Jurkat, Clone E6-1 (cell line): ENCODE results near the gene NTM.

Experiments used
- DNase-seq: peaks from one replicate; pipeline ENCODE4 v3.0.0-alpha.2; 2011; ENCODE audit warnings: low read depth, low spot score
- H3K4me3 ChIP-seq: 2 replicates; pipeline ENCODE4 v1.5.1; 2011; ENCODE audit warnings: mild to moderate bottlenecking, low read length, control low read depth, moderate library complexity

The NTM gene

GRCh38 chr11:131762346-131763110 is 392.1 kb downstream of the NTM start:
- DNase-seq: no peak
- no peak overlapping the region for H3K4me3 ChIP-seq

- DNase-seq: no peak
- H3K4me3 ChIP-seq: no peak overlapping the region
These were observed 392.9 kb downstream of the NTM start for GRCh38 chr11:131763193-131763890.

- no peak for DNase-seq
- H3K4me3 ChIP-seq: no peak overlapping the region
These were observed 393.7 kb downstream of the NTM start for GRCh38 chr11:131764126-131764525.

GRCh38 chr11:131764649-131765048 is 394.2 kb downstream of the NTM start:
- no peak for DNase-seq
- H3K4me3 ChIP-seq: no peak overlapping the region

GRCh38 chr11:131766637-131767036 is 396.2 kb downstream of the NTM start:
- no peak overlapping the region for H3K4me3 ChIP-seq
- DNase-seq: no peak

GRCh38 chr11:131767421-131767820 is 397.0 kb downstream of the NTM start:
- no peak overlapping the region for H3K4me3 ChIP-seq
- DNase-seq: no peak

GRCh38 chr11:131770801-131771200 is 400.4 kb downstream of the NTM start:
- no peak for DNase-seq
- no peak overlapping the region for H3K4me3 ChIP-seq

- no peak for DNase-seq
- H3K4me3 ChIP-seq: no peak overlapping the region
These were observed 401.1 kb downstream of the NTM start for GRCh38 chr11:131771471-131771870.

GRCh38 chr11:131773626-131774025 is 403.2 kb downstream of the NTM start:
- H3K4me3 ChIP-seq: no peak overlapping the region
- no peak for DNase-seq

GRCh38 chr11:131776211-131776610 is 405.8 kb downstream of the NTM start:
- DNase-seq: no peak
- no peak overlapping the region for H3K4me3 ChIP-seq

GRCh38 chr11:131785801-131786200 is 415.4 kb downstream of the NTM start:
- no peak for DNase-seq
- no peak overlapping the region for H3K4me3 ChIP-seq

- DNase-seq: no peak
- no peak overlapping the region for H3K4me3 ChIP-seq
These were observed 416.7 kb downstream of the NTM start for GRCh38 chr11:131787119-131787518.

- DNase-seq: no peak
These were observed 420.2 kb downstream of the NTM start for GRCh38 chr11:131790586-131790985.

GRCh38 chr11:131792243-131792642 is 421.8 kb downstream of the NTM start:
- no peak overlapping the region for H3K4me3 ChIP-seq
- no peak for DNase-seq

More at GRCh38 chr11:131790586-131790985, 420.2 kb downstream of the NTM start:
- H3K4me3 ChIP-seq: no peak overlapping the region

GRCh38 chr11:131796089-131796488 is 425.7 kb downstream of the NTM start:
- no peak overlapping the region for H3K4me3 ChIP-seq
- no peak for DNase-seq

- no peak for DNase-seq
These were observed 426.1 kb downstream of the NTM start for GRCh38 chr11:131796541-131796940.

GRCh38 chr11:131800452-131800851 is 430.0 kb downstream of the NTM start:
- DNase-seq: no peak
- H3K4me3 ChIP-seq: no peak overlapping the region

More at GRCh38 chr11:131796541-131796940, 426.1 kb downstream of the NTM start:
- H3K4me3 ChIP-seq: no peak overlapping the region

- H3K4me3 ChIP-seq: no peak overlapping the region
- no peak for DNase-seq
These were observed 432.2 kb downstream of the NTM start for GRCh38 chr11:131802440-131803115.

GRCh38 chr11:131807876-131808275 is 437.5 kb downstream of the NTM start:
- no peak for DNase-seq

GRCh38 chr11:131808470-131808869 is 438.1 kb downstream of the NTM start:
- DNase-seq: no peak
- H3K4me3 ChIP-seq: no peak overlapping the region

More at GRCh38 chr11:131807876-131808275, 437.5 kb downstream of the NTM start:
- no peak overlapping the region for H3K4me3 ChIP-seq
